SK-N-SH treated with all-trans-retinoic acid at 6 μM for 48 hours (cell line): ENCODE results near the gene NFATC3.

Experiments
- ATAC-seq: fragments of 200-7000 bp; cut with Tn5 transposase; 3 replicates; pipeline ENCODE4 v1.9.1; 2020; ENCODE audit warnings: mild to moderate bottlenecking, moderate library complexity
- ARNTL ChIP-seq: fragments of 450-650 bp; formaldehyde crosslinking; IDR thresholded peaks from 2 replicates; pipeline ENCODE4 v1.5.0; 2020; ENCODE audit warnings: low read depth, mild to moderate bottlenecking, moderate library complexity, borderline replicate concordance
- BACH2 ChIP-seq: fragments of 250-450 bp; sonication (Bioruptor Pico); IDR thresholded peaks from 2 replicates; pipeline ENCODE4 v1.9.0; 2021; ENCODE audit warnings: mild to moderate bottlenecking, borderline replicate concordance
- CSDC2 ChIP-seq: fragments of 250-450 bp; sonication (Bioruptor Pico); IDR thresholded peaks from 2 replicates; pipeline ENCODE4 v1.5.0; 2020; ENCODE audit warnings: mild to moderate bottlenecking, moderate library complexity
- ESRRG ChIP-seq: fragments of 250-450 bp; sonication (Bioruptor Pico); IDR thresholded peaks from 2 replicates; pipeline ENCODE4 v1.6.1; 2021; ENCODE audit warnings: mild to moderate bottlenecking
- GLIS3 ChIP-seq: fragments of 250-450 bp; sonication (Bioruptor Pico); IDR thresholded peaks from 2 replicates; pipeline ENCODE4 v1.5.0; 2020; ENCODE audit warnings: mild to moderate bottlenecking, moderate library complexity
- ISL1 ChIP-seq: fragments of 250-450 bp; sonication (Bioruptor Pico); IDR thresholded peaks from 2 replicates; pipeline ENCODE4 v2.1.2; 2022; ENCODE audit warnings: mild to moderate bottlenecking, moderate library complexity
- OSR1 ChIP-seq: fragments of 250-450 bp; sonication (Bioruptor Pico); IDR thresholded peaks from 2 replicates; pipeline ENCODE4 v1.8.0; 2022; ENCODE audit warnings: moderate library complexity, mild to moderate bottlenecking, inconsistent platforms
- PPARA ChIP-seq: fragments of 250-450 bp; sonication (Bioruptor Pico); IDR thresholded peaks from 2 replicates; pipeline ENCODE4 v1.5.0; 2020; ENCODE audit warnings: mild to moderate bottlenecking, borderline replicate concordance
- SNAI2 ChIP-seq: fragments of 250-450 bp; sonication (Bioruptor Pico); IDR thresholded peaks from 2 replicates; pipeline ENCODE4 v1.5.0; 2020; ENCODE audit warnings: mild to moderate bottlenecking, moderate library complexity
- TCF4 ChIP-seq: fragments of 250-450 bp; sonication (Bioruptor Pico); IDR thresholded peaks from 2 replicates; pipeline ENCODE4 v1.8.0; 2021; ENCODE audit warnings: mild to moderate bottlenecking, moderate library complexity, borderline replicate concordance
- TOX ChIP-seq: fragments of 250-450 bp; sonication (Bioruptor Pico); IDR thresholded peaks from 2 replicates; pipeline ENCODE4 v1.8.0; 2021; ENCODE audit warnings: mild to moderate bottlenecking, moderate library complexity, borderline replicate concordance
- ZC3H10 ChIP-seq: fragments of 250-450 bp; sonication (Bioruptor Pico); IDR thresholded peaks from 2 replicates; pipeline ENCODE4 v1.5.1; 2021; ENCODE audit warnings: mild to moderate bottlenecking, moderate library complexity
- ZFP3 ChIP-seq: fragments of 250-450 bp; sonication (Bioruptor Pico); IDR thresholded peaks from 2 replicates; pipeline ENCODE4 v1.5.0; 2020; ENCODE audit warnings: mild to moderate bottlenecking, moderate library complexity
- ZNF70 ChIP-seq: fragments of 450-650 bp; formaldehyde crosslinking; IDR thresholded peaks from 2 replicates; pipeline ENCODE4 v1.5.0; 2020; ENCODE audit warnings: mild to moderate bottlenecking, moderate library complexity
- ZNF8 ChIP-seq: fragments of 450-650 bp; formaldehyde crosslinking; IDR thresholded peaks from 2 replicates; pipeline ENCODE4 v1.5.0; 2020; ENCODE audit warnings: mild to moderate bottlenecking, moderate library complexity
- TF ChIP-seq, protein P1 (sequence below): fragments of 250-450 bp; sonication (Bioruptor Pico); IDR thresholded peaks from 2 replicates; pipeline ENCODE4 v1.8.0; 2020; ENCODE audit warnings: mild to moderate bottlenecking, moderate library complexity, borderline replicate concordance
- TF ChIP-seq, protein P2 (sequence below): fragments of 250-450 bp; sonication (Bioruptor Pico); IDR thresholded peaks from 2 replicates; pipeline ENCODE4 v1.5.1; 2021; ENCODE audit warnings: mild to moderate bottlenecking, moderate library complexity
- TF ChIP-seq, protein P3 (sequence below): fragments of 250-450 bp; sonication (Bioruptor Pico); IDR thresholded peaks from 2 replicates; pipeline ENCODE4 v1.8.0; 2021; ENCODE audit warnings: low read depth, mild to moderate bottlenecking, moderate library complexity, borderline replicate concordance
- TF ChIP-seq, protein P4 (sequence below): fragments of 250-450 bp; sonication (Bioruptor Pico); IDR thresholded peaks from 2 replicates; pipeline ENCODE4 v1.5.1; 2020; ENCODE audit warnings: low read depth, mild to moderate bottlenecking, moderate library complexity
- TF ChIP-seq, protein P5 (sequence below): fragments of 250-450 bp; sonication (Bioruptor Pico); IDR thresholded peaks from 2 replicates; pipeline ENCODE4 v1.5.0; 2020; ENCODE audit warnings: mild to moderate bottlenecking, moderate library complexity

Gene NFATC3

DNA sequence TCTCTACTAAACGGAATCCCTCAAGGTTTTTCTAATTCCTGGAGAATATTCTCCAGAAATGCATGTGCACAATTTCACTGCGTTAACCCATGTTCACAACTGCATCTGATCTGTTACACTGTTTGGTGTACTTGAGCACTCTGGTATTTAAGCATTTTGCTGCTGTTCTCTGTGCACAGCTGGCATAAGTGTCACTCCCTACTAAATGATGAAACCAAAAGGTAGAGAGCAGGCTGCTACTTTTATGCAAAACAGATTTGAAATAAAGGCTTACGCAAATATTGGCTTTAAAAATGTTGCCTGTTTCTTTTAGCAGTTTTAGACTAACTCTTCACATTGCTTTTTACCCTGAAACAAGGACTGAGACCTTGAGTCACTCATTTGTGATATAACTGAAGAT lies 109.1 kb downstream of the NFATC3 start:
- TF ChIP-seq ZC3H10 (no peak), SNAI2 (CRISPR knock-in tag) (no peak), ZNF8 (CRISPR knock-in tag) (no peak), OSR1 (CRISPR knock-in tag) (no peak), TOX (no peak)
- TF ChIP-seq, protein P1, sequence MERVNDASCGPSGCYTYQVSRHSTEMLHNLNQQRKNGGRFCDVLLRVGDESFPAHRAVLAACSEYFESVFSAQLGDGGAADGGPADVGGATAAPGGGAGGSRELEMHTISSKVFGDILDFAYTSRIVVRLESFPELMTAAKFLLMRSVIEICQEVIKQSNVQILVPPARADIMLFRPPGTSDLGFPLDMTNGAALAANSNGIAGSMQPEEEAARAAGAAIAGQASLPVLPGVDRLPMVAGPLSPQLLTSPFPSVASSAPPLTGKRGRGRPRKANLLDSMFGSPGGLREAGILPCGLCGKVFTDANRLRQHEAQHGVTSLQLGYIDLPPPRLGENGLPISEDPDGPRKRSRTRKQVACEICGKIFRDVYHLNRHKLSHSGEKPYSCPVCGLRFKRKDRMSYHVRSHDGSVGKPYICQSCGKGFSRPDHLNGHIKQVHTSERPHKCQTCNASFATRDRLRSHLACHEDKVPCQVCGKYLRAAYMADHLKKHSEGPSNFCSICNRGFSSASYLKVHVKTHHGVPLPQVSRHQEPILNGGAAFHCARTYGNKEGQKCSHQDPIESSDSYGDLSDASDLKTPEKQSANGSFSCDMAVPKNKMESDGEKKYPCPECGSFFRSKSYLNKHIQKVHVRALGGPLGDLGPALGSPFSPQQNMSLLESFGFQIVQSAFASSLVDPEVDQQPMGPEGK (CRISPR knock-in tag), result no peak
- no peak for ATAC-seq

DNA sequence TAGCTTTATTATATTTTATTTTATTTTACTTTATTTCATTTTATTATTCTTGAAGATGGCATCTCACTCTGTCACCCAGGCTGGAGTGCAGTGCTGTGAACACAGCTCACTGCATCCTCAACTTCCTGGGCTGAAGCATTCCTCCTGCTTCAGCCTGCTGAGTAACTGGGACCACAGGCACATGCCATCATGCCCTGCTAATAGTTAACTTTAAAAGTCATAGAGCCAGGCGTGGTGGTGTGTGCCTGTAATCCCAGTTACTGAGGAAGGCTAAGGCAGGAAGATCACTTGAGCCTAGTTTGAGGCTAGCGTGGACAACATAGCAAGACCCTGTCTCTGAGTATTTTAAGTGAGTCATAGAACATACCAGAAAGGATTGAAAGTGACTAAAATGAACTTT lies 112.1 kb downstream of the NFATC3 start:
- TF ChIP-seq, protein P2, sequence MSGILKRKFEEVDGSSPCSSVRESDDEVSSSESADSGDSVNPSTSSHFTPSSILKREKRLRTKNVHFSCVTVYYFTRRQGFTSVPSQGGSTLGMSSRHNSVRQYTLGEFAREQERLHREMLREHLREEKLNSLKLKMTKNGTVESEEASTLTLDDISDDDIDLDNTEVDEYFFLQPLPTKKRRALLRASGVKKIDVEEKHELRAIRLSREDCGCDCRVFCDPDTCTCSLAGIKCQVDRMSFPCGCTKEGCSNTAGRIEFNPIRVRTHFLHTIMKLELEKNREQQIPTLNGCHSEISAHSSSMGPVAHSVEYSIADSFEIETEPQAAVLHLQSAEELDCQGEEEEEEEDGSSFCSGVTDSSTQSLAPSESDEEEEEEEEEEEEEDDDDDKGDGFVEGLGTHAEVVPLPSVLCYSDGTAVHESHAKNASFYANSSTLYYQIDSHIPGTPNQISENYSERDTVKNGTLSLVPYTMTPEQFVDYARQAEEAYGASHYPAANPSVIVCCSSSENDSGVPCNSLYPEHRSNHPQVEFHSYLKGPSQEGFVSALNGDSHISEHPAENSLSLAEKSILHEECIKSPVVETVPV (CRISPR knock-in tag), result no peak
- TF ChIP-seq ESRRG (CRISPR knock-in tag) (no peak), ZC3H10 (no peak), CSDC2 (CRISPR knock-in tag) (no peak), ZNF70 (CRISPR knock-in tag) (no peak), ARNTL (CRISPR knock-in tag) (no peak), BACH2 (no peak), GLIS3 (CRISPR knock-in tag) (no peak), ZFP3 (CRISPR knock-in tag) (no peak), TOX (no peak), TCF4 (CRISPR knock-in tag) (no peak), ISL1 (CRISPR knock-in tag) (no peak)
- TF ChIP-seq, protein P3, sequence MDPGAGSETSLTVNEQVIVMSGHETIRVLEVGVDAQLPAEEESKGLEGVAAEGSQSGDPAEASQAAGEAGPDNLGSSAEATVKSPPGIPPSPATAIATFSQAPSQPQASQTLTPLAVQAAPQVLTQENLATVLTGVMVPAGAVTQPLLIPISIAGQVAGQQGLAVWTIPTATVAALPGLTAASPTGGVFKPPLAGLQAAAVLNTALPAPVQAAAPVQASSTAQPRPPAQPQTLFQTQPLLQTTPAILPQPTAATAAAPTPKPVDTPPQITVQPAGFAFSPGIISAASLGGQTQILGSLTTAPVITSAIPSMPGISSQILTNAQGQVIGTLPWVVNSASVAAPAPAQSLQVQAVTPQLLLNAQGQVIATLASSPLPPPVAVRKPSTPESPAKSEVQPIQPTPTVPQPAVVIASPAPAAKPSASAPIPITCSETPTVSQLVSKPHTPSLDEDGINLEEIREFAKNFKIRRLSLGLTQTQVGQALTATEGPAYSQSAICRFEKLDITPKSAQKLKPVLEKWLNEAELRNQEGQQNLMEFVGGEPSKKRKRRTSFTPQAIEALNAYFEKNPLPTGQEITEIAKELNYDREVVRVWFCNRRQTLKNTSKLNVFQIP (CRISPR knock-in tag), result no peak
- TF ChIP-seq, protein P4, sequence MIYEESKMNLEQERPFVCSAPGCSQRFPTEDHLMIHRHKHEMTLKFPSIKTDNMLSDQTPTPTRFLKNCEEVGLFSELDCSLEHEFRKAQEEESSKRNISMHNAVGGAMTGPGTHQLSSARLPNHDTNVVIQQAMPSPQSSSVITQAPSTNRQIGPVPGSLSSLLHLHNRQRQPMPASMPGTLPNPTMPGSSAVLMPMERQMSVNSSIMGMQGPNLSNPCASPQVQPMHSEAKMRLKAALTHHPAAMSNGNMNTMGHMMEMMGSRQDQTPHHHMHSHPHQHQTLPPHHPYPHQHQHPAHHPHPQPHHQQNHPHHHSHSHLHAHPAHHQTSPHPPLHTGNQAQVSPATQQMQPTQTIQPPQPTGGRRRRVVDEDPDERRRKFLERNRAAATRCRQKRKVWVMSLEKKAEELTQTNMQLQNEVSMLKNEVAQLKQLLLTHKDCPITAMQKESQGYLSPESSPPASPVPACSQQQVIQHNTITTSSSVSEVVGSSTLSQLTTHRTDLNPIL (CRISPR knock-in tag), result no peak
- TF ChIP-seq, protein P1 (CRISPR knock-in tag), result no peak
- TF ChIP-seq, all 23 proteins: peak for 0
- ATAC-seq, result no peak

DNA sequence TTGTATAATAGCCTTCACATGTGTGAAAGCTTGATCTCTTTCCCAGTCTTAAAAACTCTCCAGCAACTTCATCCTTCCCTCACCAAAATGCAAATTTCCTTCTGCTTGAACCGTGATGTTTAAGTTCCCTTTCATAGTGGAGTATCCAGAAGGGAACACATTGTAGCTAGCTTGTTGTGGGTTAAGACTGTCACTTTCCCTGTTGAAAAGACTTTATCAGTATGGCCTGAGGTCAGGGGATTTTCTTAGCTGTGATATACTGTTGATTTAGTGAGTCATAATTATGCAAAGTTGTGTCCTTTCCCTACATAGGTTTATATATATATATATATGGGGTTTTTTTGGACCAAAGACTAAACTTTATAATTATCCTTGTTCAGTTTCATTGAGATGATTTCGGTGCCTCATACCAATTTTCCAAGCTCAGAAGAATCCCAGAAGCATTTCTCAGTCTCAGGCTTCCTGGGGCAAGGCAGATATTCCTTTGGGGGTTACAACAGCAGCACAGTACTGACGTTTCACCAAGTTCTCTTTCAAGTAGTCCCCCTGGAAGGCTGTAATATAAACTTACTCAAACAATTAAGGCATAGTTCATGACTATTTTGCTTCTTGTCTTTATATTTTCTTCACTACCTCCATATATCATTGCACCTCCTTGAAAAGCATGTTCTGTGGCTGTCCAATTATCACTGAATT lies 115.1 kb downstream of the NFATC3 start:
- TF ChIP-seq ZC3H10 (no peak), SNAI2 (CRISPR knock-in tag) (no peak)
- TF ChIP-seq, all 23 proteins: peak for 0
- ATAC-seq, result peak; percentile 61

DNA sequence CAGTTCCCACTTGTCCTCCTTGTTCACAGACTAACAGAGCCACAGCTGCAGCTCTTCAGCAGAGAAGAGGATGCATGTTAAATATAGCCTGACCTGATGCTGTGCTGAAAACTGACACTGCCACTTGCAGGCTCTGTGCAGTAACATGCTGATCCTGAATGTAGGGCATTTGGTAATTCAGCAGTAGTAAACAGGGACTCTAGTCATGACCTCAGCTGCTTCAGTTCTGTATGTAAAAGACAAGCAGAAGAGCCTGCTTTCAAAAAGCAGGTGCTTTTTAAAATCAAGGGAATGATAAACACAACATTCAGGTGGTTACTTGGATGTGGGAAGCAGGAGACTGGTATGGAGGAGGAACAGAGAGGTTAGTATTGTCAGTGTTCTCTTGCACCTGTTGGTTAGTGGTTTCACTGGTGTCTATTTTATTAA lies 116.9 kb downstream of the NFATC3 start:
- ATAC-seq, result peak; percentile 70; the same call in 2 of the 3 replicates
- TF ChIP-seq, protein P4 (CRISPR knock-in tag), result no peak
- TF ChIP-seq ISL1 (CRISPR knock-in tag) (no peak), CSDC2 (CRISPR knock-in tag) (no peak), ARNTL (CRISPR knock-in tag) (no peak), GLIS3 (CRISPR knock-in tag) (no peak), TCF4 (CRISPR knock-in tag) (no peak), PPARA (CRISPR knock-in tag) (no peak), ZNF70 (CRISPR knock-in tag) (no peak)
- TF ChIP-seq, protein P2 (CRISPR knock-in tag), result no peak
- TF ChIP-seq, protein P5, sequence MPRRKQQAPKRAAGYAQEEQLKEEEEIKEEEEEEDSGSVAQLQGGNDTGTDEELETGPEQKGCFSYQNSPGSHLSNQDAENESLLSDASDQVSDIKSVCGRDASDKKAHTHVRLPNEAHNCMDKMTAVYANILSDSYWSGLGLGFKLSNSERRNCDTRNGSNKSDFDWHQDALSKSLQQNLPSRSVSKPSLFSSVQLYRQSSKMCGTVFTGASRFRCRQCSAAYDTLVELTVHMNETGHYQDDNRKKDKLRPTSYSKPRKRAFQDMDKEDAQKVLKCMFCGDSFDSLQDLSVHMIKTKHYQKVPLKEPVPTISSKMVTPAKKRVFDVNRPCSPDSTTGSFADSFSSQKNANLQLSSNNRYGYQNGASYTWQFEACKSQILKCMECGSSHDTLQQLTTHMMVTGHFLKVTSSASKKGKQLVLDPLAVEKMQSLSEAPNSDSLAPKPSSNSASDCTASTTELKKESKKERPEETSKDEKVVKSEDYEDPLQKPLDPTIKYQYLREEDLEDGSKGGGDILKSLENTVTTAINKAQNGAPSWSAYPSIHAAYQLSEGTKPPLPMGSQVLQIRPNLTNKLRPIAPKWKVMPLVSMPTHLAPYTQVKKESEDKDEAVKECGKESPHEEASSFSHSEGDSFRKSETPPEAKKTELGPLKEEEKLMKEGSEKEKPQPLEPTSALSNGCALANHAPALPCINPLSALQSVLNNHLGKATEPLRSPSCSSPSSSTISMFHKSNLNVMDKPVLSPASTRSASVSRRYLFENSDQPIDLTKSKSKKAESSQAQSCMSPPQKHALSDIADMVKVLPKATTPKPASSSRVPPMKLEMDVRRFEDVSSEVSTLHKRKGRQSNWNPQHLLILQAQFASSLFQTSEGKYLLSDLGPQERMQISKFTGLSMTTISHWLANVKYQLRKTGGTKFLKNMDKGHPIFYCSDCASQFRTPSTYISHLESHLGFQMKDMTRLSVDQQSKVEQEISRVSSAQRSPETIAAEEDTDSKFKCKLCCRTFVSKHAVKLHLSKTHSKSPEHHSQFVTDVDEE, result no peak
